GM21576 (cell line): ENCODE data around the gene CHST3.
"Not testable (repeated sequence)": the region's sequence is repeated elsewhere in the genome, so short reads cannot be mapped to it uniquely, and the experiment has no call there.

Source experiments
- ATAC-seq: cut with Tn5 transposase; IDR thresholded peaks from one replicate; pipeline ENCODE4 v1.9.1; 2021; ENCODE audit warnings: mild to moderate bottlenecking, moderate library complexity; ENCODE audit not compliant: unreplicated experiment

Gene CHST3

GRCh38 chr10:71985542-71986250, 21.5 kb downstream of the CHST3 start:
- no peak for ATAC-seq

GRCh38 chr10:71988895-71989294, 24.7 kb downstream of the CHST3 start:
- not testable (repeated sequence) for ATAC-seq

GRCh38 chr10:71989661-71990454, 25.7 kb downstream of the CHST3 start:
- ATAC-seq = no peak

- ATAC-seq = no peak
These were observed 26.6 kb downstream of the CHST3 start for GRCh38 chr10:71990706-71991269.

GRCh38 chr10:71995449-71995848, 31.3 kb downstream of the CHST3 start:
- ATAC-seq = no peak

GRCh38 chr10:71995887-71996575, 31.8 kb downstream of the CHST3 start:
- no peak for ATAC-seq

GRCh38 chr10:71996592-71997371, 32.6 kb downstream of the CHST3 start:
- no peak for ATAC-seq

- ATAC-seq = no peak
These were observed 34.1 kb downstream of the CHST3 start for GRCh38 chr10:71998119-71998839.

GRCh38 chr10:71998840-71999194, 34.6 kb downstream of the CHST3 start:
- ATAC-seq = no peak

- ATAC-seq = no peak
These were observed 35.3 kb downstream of the CHST3 start for GRCh38 chr10:71999360-72000072.

GRCh38 chr10:72000073-72001032, 36.2 kb downstream of the CHST3 start:
- ATAC-seq = no peak

- no peak for ATAC-seq
These were observed 36.8 kb downstream of the CHST3 start for GRCh38 chr10:72001033-72001395.

- ATAC-seq = no peak
These were observed 38.4 kb downstream of the CHST3 start for GRCh38 chr10:72002354-72003295.

GRCh38 chr10:72006026-72006425, 41.8 kb downstream of the CHST3 start:
- ATAC-seq = no peak

- no peak for ATAC-seq
These were observed 43.2 kb downstream of the CHST3 start for GRCh38 chr10:72007246-72007892.

GRCh38 chr10:72008096-72008981, 44.1 kb downstream of the CHST3 start:
- ATAC-seq = no peak
